Heart right ventricle (tissue), 16 donors: Measurements from ENCODE around the gene GALNT7. TPM values are rescaled to one million over a fixed set of nuclear protein-coding genes. Genes with fewer than 3 reads are reported as not detected.

Source experiments
- ATAC-seq, 8 donors: fragments of 200-7000 bp; cut with Tn5 transposase; one replicate each; pipeline ENCODE4 v1.9.1; 2020; ENCODE audit warnings: mild to moderate bottlenecking in 8 of 8, moderate library complexity in 8 of 8, moderate number of reproducible peaks in 1 of 8
- DNase-seq, 2 donors: peaks; one replicate each; pipeline ENCODE4 v3.0.0-alpha.2; 2020
- H3K27ac ChIP-seq, 10 donors: fragments of 200-600 bp; sonication (generic) in 2 of 10; one replicate each; pipeline versions ENCODE4 v1.5.0 to v1.8.0; 2020 to 2022; ENCODE audit warnings: mild to moderate bottlenecking in 3 of 10
- H3K27me3 ChIP-seq, 7 donors: fragments of 200-600 bp; one replicate each; pipeline ENCODE4 v1.8.0; 2021 to 2022; ENCODE audit warnings: mild to moderate bottlenecking in 2 of 7
- H3K36me3 ChIP-seq, 9 donors: fragments of 200-600 bp; sonication (generic) in 1 of 9; one replicate each; pipeline versions ENCODE4 v1.5.0 to v1.8.0; 2020 to 2022; ENCODE audit warnings: mild to moderate bottlenecking in 2 of 9
- H3K4me1 ChIP-seq, 9 donors: fragments of 200-600 bp; sonication (generic) in 1 of 9; one replicate each; pipeline versions ENCODE4 v1.5.0 to v1.8.0; 2020 to 2022; ENCODE audit warnings: mild to moderate bottlenecking in 4 of 9
- H3K4me3 ChIP-seq, 10 donors: fragments of 200-600 bp; sonication (generic) in 2 of 10; one replicate each; pipeline versions ENCODE4 v1.5.0 to v1.8.0; 2020 to 2022; ENCODE audit warnings: mild to moderate bottlenecking in 7 of 10, moderate library complexity in 2 of 10
- H3K9me3 ChIP-seq, 11 donors: fragments of 200-600 bp in 10 of 11; sonication (generic) in 2 of 11; one replicate each; pipeline versions ENCODE4 v1.5.0 to v1.8.0; 2013 to 2022; ENCODE audit warnings: mild to moderate bottlenecking in 2 of 11, control low read depth in 1 of 11, moderate library complexity in 1 of 11
- CTCF ChIP-seq, 9 donors: fragments of 200-600 bp; sonication (generic) in 2 of 9; IDR thresholded peaks; one replicate each; pipeline versions ENCODE4 v1.5.0 to v1.8.0; 2021 to 2022; ENCODE audit warnings: antibody characterized with exemption in 9 of 9, mild to moderate bottlenecking in 5 of 9, moderate library complexity in 1 of 9
- WGBS, 2 donors: extraction: QIAGEN DNeasy Blood & Tissue Kit; methylation state at CpG; one replicate each; pipeline ENCODE4 v1.1.7; 2013; ENCODE audit warnings: inconsistent platforms in 1 of 2; 5-methylcytosine and 5-hydroxymethylcytosine counted together
- intact Hi-C, 10 donors: fragments of 100-400 bp; cut with DNase I; formaldehyde crosslinking; loops; one replicate each; pipeline versions ENCODE4 v1.11.1 to v1.14.2; 2022
- polyA plus RNA-seq, 2 donors: library from polyadenylated mRNA; stranded (reverse); fragments of 200-250 nt; gene quantifications; one replicate each; pipeline ENCODE4 v1.2.3, GENCODE V29; 2013
- total RNA-seq, 10 donors: library from RNA; stranded (reverse); fragmentation: NEBNext Ultra II Directional in 3 of 10; extraction: Animal tissue kit (Norgen Biotek cat#: 25700) in 3 of 10; gene quantifications; one replicate each; pipeline versions ENCODE4 v1.2.1 to v1.2.4, GENCODE V29; 2021 to 2023
- donor health status: Arrhythmogenic right ventricular cardiomyopathy.
- donor health status: ischemic (EF 13 %, LVEDD 7.1; RV severe dilation, severe dysfunction).
- donor health status: healthy with polysubstance abuse.
- donor health status: DM: no; HTN: yes; CAD: no.
- donor health status: DM: no; HTN: no; CAD: no.
- donor health status: ischemic (EF 25% LVEDD 6.9; RV normal size, moderate dysfunction).
- donor health status: ischemic (EF 25% LVEDD 5.7; RV mildly dilated, moderate dysfunction).
- donor health status: healthy.
- donor health status: DM: yes; HTN: yes; CAD: no.
- donor health status: Ischemic cardiomyopathy.
- donor health status: ischemic (EF 35%, LVEDD 5.7; RV mildly dilated, moderate dysfunction).
- donor health status: nonischemic (EF 11% LVEDD 7.7; RV severe dilation, severe dysfunction).
- donor health status: DM: yes; HTN: yes; CAD: no.
- donor health status: PGD.
- donor health status: ischemic (EF 29% LVEDD 5.4; RV normal size, mild dysfunction).
- donor health status: nonischemic (EF 23%, LVEDD 6.1; RV moderate dilation, normal function).

GALNT7 gene
- total and polyA plus RNA-seq, 12 donors = 2.2 to 8.8 (median 5.3) TPM

GRCh38 chr4:173242466-173243250 lies 74.0 kb downstream of the GALNT7 start:
- TF ChIP-seq CTCF (IDR thresholded peaks at IDR 0.05) = no peak
- no peaks in the 10 kb centered on the region for H3K9me3 ChIP-seq
- intact Hi-C loops = loop anchor here in 2 of 10 donors (5.0 to 10.0 kb wide), 2 partner anchors 68 to 215 kb away; no protein-coding TSS in a partner anchor
- DNase-seq (no peak), ATAC-seq (no peak)
- no peak overlapping the region for H3K27ac ChIP-seq
- H3K27me3 ChIP-seq = no peaks in the 10 kb centered on the region
- WGBS, 2 donors = 92 to 93% methylated on average over 3 of the region's 3 CpGs
- H3K36me3 ChIP-seq = no peaks in the 10 kb centered on the region
- no peak overlapping the region for H3K4me3 ChIP-seq
- H3K4me1 ChIP-seq = peaks cover 0 to 6% (median 3%) of the 10 kb centered on the region in 9 donors

- WGBS, 2 donors = 93% methylated on average over 3 of the region's 3 CpGs
- Histone ChIP-seq H3K9me3 (no peaks in the 10 kb centered on the region), H3K27me3 (no peaks in the 10 kb centered on the region), H3K36me3 (peaks cover 0 to 4% (median 0%) of the 10 kb centered on the region in 9 donors), H3K4me1 (peaks cover 0 to 3% (median 0%) of the 10 kb centered on the region in 9 donors), H3K4me3 (no peak overlapping the region), H3K27ac (no peak overlapping the region)
- ATAC-seq (peak in 1 of 8 donors; percentile 63), DNase-seq (no peak)
- TF ChIP-seq CTCF (IDR thresholded peaks at IDR 0.05) = no peak
- intact Hi-C loops = loop anchor here in 2 of 10 donors (5.0 to 10.0 kb wide), 2 partner anchors 69 to 216 kb away; no protein-coding TSS in a partner anchor
Observed at GRCh38 chr4:173243321-173243720, 74.7 kb downstream of the GALNT7 start.

GRCh38 chr4:173243917-173244658 lies 75.5 kb downstream of the GALNT7 start:
- Histone ChIP-seq H3K27me3 (no peaks in the 10 kb centered on the region), H3K27ac (no peak overlapping the region), H3K4me1 (peaks cover 0 to 3% (median 0%) of the 10 kb centered on the region in 9 donors), H3K36me3 (peaks cover 0 to 7% (median 0%) of the 10 kb centered on the region in 9 donors), H3K9me3 (no peaks in the 10 kb centered on the region), H3K4me3 (no peak overlapping the region)
- TF ChIP-seq CTCF (IDR thresholded peaks at IDR 0.05) = no peak
- DNase-seq (no peak), ATAC-seq (no peak)
- intact Hi-C loops = loop anchor here in 2 of 10 donors (5.0 to 10.0 kb wide), 2 partner anchors 69 to 217 kb away; no protein-coding TSS in a partner anchor
- WGBS, 2 donors = 96 to 99% methylated on average over 3 of the region's 3 CpGs

- intact Hi-C loops = loop anchor here in 1 of 10 donors (10.0 kb wide), 1 partner anchor 71 kb away; no protein-coding TSS in a partner anchor
- no peak for ATAC-seq
- H3K4me3 ChIP-seq = no peak overlapping the region
Observed at GRCh38 chr4:173245952-173246351, 77.3 kb downstream of the GALNT7 start.

More at GRCh38 chr4:173245952-173246351, 77.3 kb downstream of the GALNT7 start:
- H3K36me3 ChIP-seq = peaks cover 0 to 7% (median 0%) of the 10 kb centered on the region in 9 donors
- no peak for TF ChIP-seq CTCF (IDR thresholded peaks at IDR 0.05)
- H3K27ac ChIP-seq = no peak overlapping the region
- no peaks in the 10 kb centered on the region for H3K9me3 ChIP-seq
- no peak for DNase-seq
- no peaks in the 10 kb centered on the region for H3K27me3 ChIP-seq
- peaks cover 0 to 3% (median 0%) of the 10 kb centered on the region in 9 donors for H3K4me1 ChIP-seq
